ENCODE results near the gene ADCY3.

Gene ADCY3

GRCh38 chr2:24887307-24887874 lies 32.6 kb downstream of the ADCY3 start:
- no peaks in the 10 kb centered on the region for H3F3A ChIP-seq (ENCODE audit: insufficient read depth, low read length)
- no peaks in the 10 kb centered on the region for H3K79me2 ChIP-seq (ENCODE audit: insufficient read depth, low read length)
- TF ChIP-seq CTCF (IDR thresholded peaks at IDR 0.05; ENCODE audit: low read length) (no peak), EZH2 (IDR thresholded peaks at IDR 0.05; ENCODE audit: borderline replicate concordance, low read length) (no peak)
- no peak overlapping the region for H3K27ac ChIP-seq (ENCODE audit: low read depth, low read length, poor library complexity, severe bottlenecking)
- H3K27me3 ChIP-seq (ENCODE audit: insufficient read depth, low read length), result no peaks in the 10 kb centered on the region
- H3K4me3 ChIP-seq (ENCODE audit: low read depth, low read length, poor library complexity, severe bottlenecking), result peak overlapping the region; percentile 30
- H3K4me2 ChIP-seq (ENCODE audit: low read length), result no peak overlapping the region
- no peaks in the 10 kb centered on the region for H3K9me3 ChIP-seq (ENCODE audit: low read length)
- H3K36me3 ChIP-seq (ENCODE audit: insufficient read depth, low read length), result peaks cover 19% of the 10 kb centered on the region
- H3K4me1 ChIP-seq (ENCODE audit: insufficient read depth, low read length, severe bottlenecking), result peaks cover 15% of the 10 kb centered on the region
- H3K9ac ChIP-seq (ENCODE audit: low read length), result no peak overlapping the region
- no peaks in the 10 kb centered on the region for H3K9me2 ChIP-seq (ENCODE audit: low read depth, low read length)
- H4K20me1 ChIP-seq (ENCODE audit: insufficient read depth, low read length), result no peaks in the 10 kb centered on the region
- H2AFZ ChIP-seq (ENCODE audit: low read length), result no peak overlapping the region

GRCh38 chr2:24886691-24887304 lies 33.2 kb downstream of the ADCY3 start:
- Histone ChIP-seq H3F3A (ENCODE audit: insufficient read depth, low read length) (no peaks in the 10 kb centered on the region), H3K27me3 (ENCODE audit: insufficient read depth, low read length) (no peaks in the 10 kb centered on the region), H3K79me2 (ENCODE audit: insufficient read depth, low read length) (no peaks in the 10 kb centered on the region), H3K9me2 (ENCODE audit: low read depth, low read length) (no peaks in the 10 kb centered on the region), H3K9me3 (ENCODE audit: low read length) (no peaks in the 10 kb centered on the region), H2AFZ (ENCODE audit: low read length) (no peak overlapping the region), H4K20me1 (ENCODE audit: insufficient read depth, low read length) (no peaks in the 10 kb centered on the region), H3K27ac (ENCODE audit: low read depth, low read length, poor library complexity, severe bottlenecking) (no peak overlapping the region), H3K4me3 (ENCODE audit: low read depth, low read length, poor library complexity, severe bottlenecking) (peak overlapping the region; percentile 30), H3K9ac (ENCODE audit: low read length) (peak overlapping the region; percentile 35; the same call in 1 of the 2 replicates), H3K4me2 (ENCODE audit: low read length) (peak overlapping the region; percentile 21; the same call in 1 of the 2 replicates), H3K4me1 (ENCODE audit: insufficient read depth, low read length, severe bottlenecking) (peaks cover 20% of the 10 kb centered on the region), H3K36me3 (ENCODE audit: insufficient read depth, low read length) (peaks cover 16% of the 10 kb centered on the region)
- TF ChIP-seq CTCF (IDR thresholded peaks at IDR 0.05; ENCODE audit: low read length) (no peak), EZH2 (IDR thresholded peaks at IDR 0.05; ENCODE audit: borderline replicate concordance, low read length) (no peak)

- Histone ChIP-seq H3K36me3 (ENCODE audit: insufficient read depth, low read length) (peaks cover 14% of the 10 kb centered on the region; the same call in 1 of the 2 replicates), H3K4me1 (ENCODE audit: insufficient read depth, low read length, severe bottlenecking) (peaks cover 27% of the 10 kb centered on the region), H3K9ac (ENCODE audit: low read length) (no peak overlapping the region), H3K4me3 (ENCODE audit: low read depth, low read length, poor library complexity, severe bottlenecking) (no peak overlapping the region), H3K4me2 (ENCODE audit: low read length) (peak overlapping the region; percentile 21; the same call in 1 of the 2 replicates), H3K27ac (ENCODE audit: low read depth, low read length, poor library complexity, severe bottlenecking) (no peak overlapping the region), H3K9me2 (ENCODE audit: low read depth, low read length) (no peaks in the 10 kb centered on the region), H3K9me3 (ENCODE audit: low read length) (no peaks in the 10 kb centered on the region), H3K27me3 (ENCODE audit: insufficient read depth, low read length) (no peaks in the 10 kb centered on the region), H4K20me1 (ENCODE audit: insufficient read depth, low read length) (no peaks in the 10 kb centered on the region), H3F3A (ENCODE audit: insufficient read depth, low read length) (no peaks in the 10 kb centered on the region), H2AFZ (ENCODE audit: low read length) (no peak overlapping the region), H3K79me2 (ENCODE audit: insufficient read depth, low read length) (no peaks in the 10 kb centered on the region)
- TF ChIP-seq EZH2 (IDR thresholded peaks at IDR 0.05; ENCODE audit: borderline replicate concordance, low read length), result no peak
- no peak for TF ChIP-seq CTCF (IDR thresholded peaks at IDR 0.05; ENCODE audit: low read length)
Observed at GRCh38 chr2:24886126-24886501, 33.9 kb downstream of the ADCY3 start.

All from OCI-LY1 (cell line).